H1 (cell line): Measurements from ENCODE around the gene PPP1R2. TPM values are rescaled to one million over a fixed set of nuclear protein-coding genes. Genes with fewer than 3 reads are reported as not detected.

Experiments
- ATF3 ChIP-seq: IDR thresholded peaks from 2 replicates; pipeline ENCODE4 v1.6.1; 2011; ENCODE audit warnings: low read depth, mild to moderate bottlenecking, low read length; ENCODE audit not compliant: insufficient read depth
- CEBPB ChIP-seq: IDR thresholded peaks from 2 replicates; pipeline ENCODE4 v1.6.1; 2012; ENCODE audit warnings: low read depth, low read length
- CHD7 ChIP-seq: fragments of 300-600 bp; sonication (generic); IDR thresholded peaks from 2 replicates; pipeline ENCODE4 v1.7.1; 2012; ENCODE audit warnings: low read length, moderate library complexity, mild to moderate bottlenecking, inconsistent platforms; ENCODE audit not compliant: insufficient replicate concordance
- KDM1A ChIP-seq: fragments of 200-600, 300-600 bp; sonication (generic); IDR thresholded peaks from 2 replicates; pipeline ENCODE4 v1.7.1; 2016; ENCODE audit warnings: mild to moderate bottlenecking, low read length, borderline replicate concordance
- RAD21 ChIP-seq, 2 experiments: IDR thresholded peaks in 1 of 2; conservative IDR thresholded peaks in 1 of 2; 2 replicates each; pipeline ENCODE4 v1.6.1; 2011; ENCODE audit warnings: low read depth in 2 of 2, low read length in 2 of 2, improper control_type of control experiment in 1 of 2, inconsistent platforms in 1 of 2, mild to moderate bottlenecking in 1 of 2, moderate library complexity in 1 of 2
- RNF2 ChIP-seq: fragments of 200-900, 300-1000 bp; sonication (generic); IDR thresholded peaks from 2 replicates; pipeline ENCODE4 v1.7.1; 2016; ENCODE audit warnings: borderline replicate concordance, low read depth, mild to moderate bottlenecking, antibody characterized with exemption, low read length; ENCODE audit not compliant: poor library complexity, severe bottlenecking; ENCODE audit errors: missing control alignments
- SIN3A ChIP-seq, 2 experiments: IDR thresholded peaks in 1 of 2; conservative IDR thresholded peaks in 1 of 2; 2 replicates each; pipeline ENCODE4 v1.6.1; 2011 to 2012; ENCODE audit warnings: low read length in 2 of 2, improper control_type of control experiment in 1 of 2, low read depth in 1 of 2, mild to moderate bottlenecking in 1 of 2
- SIRT6 ChIP-seq: IDR thresholded peaks from one replicate; pipeline ENCODE4 v1.7.1; 2012; ENCODE audit warnings: low read length, inconsistent platforms
- SP4 ChIP-seq: IDR thresholded peaks from 2 replicates; pipeline ENCODE4 v1.6.1; 2012; ENCODE audit warnings: low read length, inconsistent platforms
- TAF1 ChIP-seq: IDR thresholded peaks from 2 replicates; pipeline ENCODE4 v1.6.1; 2011; ENCODE audit warnings: mild to moderate bottlenecking, low read depth, low read length
- polyA plus RNA-seq, 7 experiments: library from polyadenylated mRNA; depleted of rRNA in 3 of 7; stranded (reverse) in 5 of 7; unstranded in 2 of 7; fragments of >200 nt in 5 of 7; fragments of 200-250 nt in 2 of 7; gene quantifications; 1 replicate in 5 of 7; 2 replicates in 1 of 7; 4 replicates in 1 of 7; pipeline versions ENCODE4 v1.2.1 to v1.2.3, GENCODE V29; 2011 to 2013; ENCODE audit warnings: missing spikeins in 2 of 7, mixed read lengths in 2 of 7
- total RNA-seq: library from RNA; stranded (reverse); fragmentation: NEBNext Ultra II Directional; extraction: Animal tissue kit (Norgen Biotek cat#: 25700); gene quantifications from 2 replicates; pipeline ENCODE4 v1.2.1, GENCODE V29; 2021

PPP1R2 gene
- total and polyA plus RNA-seq, 2 of the 8 experiments (the other 6 are each of a cell fraction or from before 2014, with no cell fraction given) = 14.0 to 26.5 TPM

GRCh38 chr3:195549931-195550519 is 6.9 kb upstream of the PPP1R2 start (continued):
- TF ChIP-seq CHD7 (no peak), RAD21 (IDR thresholded peaks at IDR 0.05 in 1 of 2, conservative IDR thresholded peaks at IDR 0.05 in 1 of 2; ENCODE audit: low read depth in 2 of 2, low read length in 2 of 2) (no peak), SIRT6 (no peak), TAF1 (no peak), SP4 (no peak), SIN3A (conservative IDR thresholded peaks at IDR 0.05 in 1 of 2, IDR thresholded peaks at IDR 0.05 in 1 of 2; ENCODE audit: low read depth in 1 of 2, low read length in 2 of 2) (no peak), RNF2 (no peak), KDM1A (no peak), CEBPB (no peak), ATF3 (no peak)
